Sigmoid colon (tissue), 7 donors: ENCODE data around the gene LGSN. TPM values are rescaled to one million over a fixed set of nuclear protein-coding genes. Genes with fewer than 3 reads are reported as not detected.

Source experiments
- DNase-seq: peaks from one replicate; pipeline ENCODE4 v3.0.0-alpha.2; 2019
- H3K27ac ChIP-seq, 4 donors: fragments of 200-600 bp; sonication (generic); one replicate each; pipeline ENCODE4 v1.5.1; 2016 to 2019; ENCODE audit warnings: mild to moderate bottlenecking in 1 of 4
- H3K27me3 ChIP-seq, 3 donors: fragments of 200-600 bp; sonication (generic); one replicate each; pipeline ENCODE4 v1.5.1; 2019; ENCODE audit warnings: mild to moderate bottlenecking in 1 of 3
- H3K36me3 ChIP-seq, 4 donors: fragments of 200-600 bp; sonication (generic); one replicate each; pipeline ENCODE4 v1.5.1; 2016 to 2019
- H3K4me1 ChIP-seq, 4 donors: fragments of 200-600 bp; sonication (generic); one replicate each; pipeline ENCODE4 v1.5.1; 2017 to 2019
- H3K4me3 ChIP-seq, 4 donors: fragments of 200-600 bp; sonication (generic); one replicate each; pipeline ENCODE4 v1.5.1; 2017 to 2019; ENCODE audit warnings: mild to moderate bottlenecking in 2 of 4, moderate library complexity in 1 of 4
- H3K9me3 ChIP-seq, 4 donors: fragments of 200-600 bp in 3 of 4; sonication (generic) in 3 of 4; one replicate each; pipeline versions ENCODE4 v1.5.1 to v1.6.1; 2013 to 2019
- EP300 ChIP-seq, 4 donors: sonication (generic); formaldehyde crosslinking; IDR thresholded peaks; one replicate each; pipeline ENCODE4 v1.6.1; 2017; ENCODE audit warnings: antibody characterized with exemption in 4 of 4
- POLR2A ChIP-seq, 2 donors: fragments of 450-650 bp; IDR thresholded peaks; one replicate each; pipeline ENCODE4 v1.6.1; 2016; ENCODE audit warnings: antibody characterized with exemption in 2 of 2, mild to moderate bottlenecking in 2 of 2, moderate library complexity in 2 of 2
- POLR2AphosphoS5 ChIP-seq, 4 donors: sonication (generic); formaldehyde crosslinking; IDR thresholded peaks; one replicate each; pipeline ENCODE4 v1.6.1; 2017; ENCODE audit warnings: antibody characterized with exemption in 4 of 4
- WGBS, 2 donors: extraction: QIAGEN DNeasy Blood & Tissue Kit; methylation state at CpG; one replicate each; pipeline ENCODE4 v1.1.7; 2013; 5-methylcytosine and 5-hydroxymethylcytosine counted together
- intact Hi-C: fragments of 100-400 bp; cut with DNase I; formaldehyde crosslinking; loops from one replicate; pipeline ENCODE4 v1.15.1; 2023
- polyA plus RNA-seq, 3 donors: library from polyadenylated mRNA; stranded (reverse); fragments of 200-250 nt; gene quantifications; one replicate each; pipeline ENCODE4 v1.2.3, GENCODE V29; 2013
- total RNA-seq, 4 donors: library from RNA; depleted of rRNA; stranded (reverse); fragments of >200 nt; gene quantifications; one replicate each; pipeline ENCODE4 v1.1.0, GENCODE V29; 2016
- TF ChIP-seq, protein P1 (sequence below), 4 experiments: fragments of 450-650 bp in 3 of 4; fragments of 200-600 bp in 1 of 4; IDR thresholded peaks; one replicate each; pipeline ENCODE4 v1.5.1; 2016 to 2019; ENCODE audit warnings: antibody characterized with exemption in 4 of 4, mild to moderate bottlenecking in 3 of 4, moderate library complexity in 2 of 4
- donor health status: healthy with polysubstance abuse.
- donor health status: Bipolar disorder and iron deficiency.
- donor health status: healthy.

The LGSN gene
- total and polyA plus RNA-seq, 7 donors: 0.12 TPM; not detected in 6

DNA sequence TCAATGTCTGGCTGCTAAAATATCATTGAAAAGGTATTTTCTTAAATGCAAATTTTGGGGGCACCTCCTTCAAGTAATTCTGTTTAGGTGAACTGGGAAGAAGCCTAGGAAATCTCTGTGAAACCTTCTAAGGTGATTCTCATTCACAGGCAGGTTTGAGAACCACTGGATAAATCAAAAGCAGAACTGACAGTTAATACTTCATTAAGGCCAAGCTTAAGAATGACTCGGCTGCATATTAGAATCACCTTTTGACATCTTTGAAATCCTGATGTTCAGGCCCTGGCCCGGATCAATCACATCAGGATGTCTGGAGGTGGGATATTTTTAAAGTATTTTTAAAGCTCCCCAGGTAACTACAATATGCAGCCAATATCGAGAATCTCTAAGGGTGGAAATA, 58.0 kb downstream of the LGSN start:
- Histone ChIP-seq H3K27ac (no peak overlapping the region), H3K4me1 (no peaks in the 10 kb centered on the region), H3K9me3 (no peaks in the 10 kb centered on the region), H3K27me3 (no peaks in the 10 kb centered on the region), H3K4me3 (no peak overlapping the region), H3K36me3 (no peaks in the 10 kb centered on the region)
- WGBS, 2 donors: 72 to 73% methylated on average over 3 of the region's 3 CpGs
- intact Hi-C loops: no loop called here
- no peak for TF ChIP-seq POLR2A (IDR thresholded peaks at IDR 0.05)
- no peak for TF ChIP-seq EP300 (IDR thresholded peaks at IDR 0.05)
- no peak for TF ChIP-seq POLR2AphosphoS5 (IDR thresholded peaks at IDR 0.05)
- TF ChIP-seq, protein P1, sequence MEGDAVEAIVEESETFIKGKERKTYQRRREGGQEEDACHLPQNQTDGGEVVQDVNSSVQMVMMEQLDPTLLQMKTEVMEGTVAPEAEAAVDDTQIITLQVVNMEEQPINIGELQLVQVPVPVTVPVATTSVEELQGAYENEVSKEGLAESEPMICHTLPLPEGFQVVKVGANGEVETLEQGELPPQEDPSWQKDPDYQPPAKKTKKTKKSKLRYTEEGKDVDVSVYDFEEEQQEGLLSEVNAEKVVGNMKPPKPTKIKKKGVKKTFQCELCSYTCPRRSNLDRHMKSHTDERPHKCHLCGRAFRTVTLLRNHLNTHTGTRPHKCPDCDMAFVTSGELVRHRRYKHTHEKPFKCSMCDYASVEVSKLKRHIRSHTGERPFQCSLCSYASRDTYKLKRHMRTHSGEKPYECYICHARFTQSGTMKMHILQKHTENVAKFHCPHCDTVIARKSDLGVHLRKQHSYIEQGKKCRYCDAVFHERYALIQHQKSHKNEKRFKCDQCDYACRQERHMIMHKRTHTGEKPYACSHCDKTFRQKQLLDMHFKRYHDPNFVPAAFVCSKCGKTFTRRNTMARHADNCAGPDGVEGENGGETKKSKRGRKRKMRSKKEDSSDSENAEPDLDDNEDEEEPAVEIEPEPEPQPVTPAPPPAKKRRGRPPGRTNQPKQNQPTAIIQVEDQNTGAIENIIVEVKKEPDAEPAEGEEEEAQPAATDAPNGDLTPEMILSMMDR (IDR thresholded peaks at IDR 0.05): no peak
- no peak for DNase-seq

DNA sequence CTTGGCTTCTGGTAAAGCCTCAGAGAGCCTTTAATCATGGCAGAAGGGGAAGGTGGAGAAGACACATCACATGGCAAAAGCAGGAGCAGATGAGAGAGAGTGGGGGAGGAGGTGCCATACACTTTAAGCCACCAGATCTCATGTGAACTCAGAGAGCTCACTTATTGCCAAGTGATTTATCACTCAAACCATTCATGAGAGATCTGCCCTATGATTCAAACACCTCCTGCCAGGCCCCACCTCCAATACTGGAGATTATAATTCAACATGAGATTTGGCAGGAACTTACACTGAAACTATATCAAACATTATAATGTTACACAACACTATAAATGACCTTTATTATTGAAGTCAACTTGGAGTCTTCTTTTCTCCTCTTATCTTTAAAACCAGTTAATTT, 60.6 kb downstream of the LGSN start:
- H3K36me3 ChIP-seq: no peaks in the 10 kb centered on the region
- H3K27ac ChIP-seq: no peak overlapping the region
- H3K4me1 ChIP-seq: no peaks in the 10 kb centered on the region
- H3K27me3 ChIP-seq: no peaks in the 10 kb centered on the region
- no peak for DNase-seq
- intact Hi-C loops: no loop called here
- no peaks in the 10 kb centered on the region for H3K9me3 ChIP-seq
- TF ChIP-seq EP300 (IDR thresholded peaks at IDR 0.05): no peak
- TF ChIP-seq, protein P1 (IDR thresholded peaks at IDR 0.05): no peak
- TF ChIP-seq POLR2AphosphoS5 (IDR thresholded peaks at IDR 0.05): no peak
- TF ChIP-seq POLR2A (IDR thresholded peaks at IDR 0.05): no peak
- no peak overlapping the region for H3K4me3 ChIP-seq

DNA sequence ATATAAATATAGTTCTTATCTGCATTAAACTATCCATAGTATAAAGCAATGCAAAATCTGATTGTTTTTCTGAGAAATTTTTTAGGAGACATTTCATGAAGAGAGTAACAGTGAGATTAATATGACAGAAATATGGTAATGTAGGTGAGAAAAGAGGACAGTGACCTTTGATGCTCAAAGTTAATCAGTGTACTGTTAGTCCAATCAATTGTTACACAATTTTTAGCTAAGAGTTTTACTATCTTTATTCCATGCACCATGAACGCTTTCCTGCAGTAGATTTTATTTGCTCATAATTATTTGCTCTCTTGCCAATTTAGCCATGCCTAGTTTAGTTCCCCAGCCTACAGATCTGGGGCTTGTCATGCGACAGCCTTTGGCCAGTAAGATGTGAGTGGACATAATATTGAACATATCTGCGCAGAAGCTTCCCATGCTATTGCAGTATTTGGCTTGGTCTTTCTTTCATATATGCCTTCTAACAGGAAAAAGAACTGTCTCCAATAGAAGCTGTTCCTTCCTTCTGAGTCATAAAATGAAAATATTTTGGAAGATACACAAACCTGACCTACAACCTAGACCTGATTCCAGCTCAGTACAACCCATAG, 69.8 kb downstream of the LGSN start:
- H3K36me3 ChIP-seq: no peaks in the 10 kb centered on the region
- H3K27me3 ChIP-seq: no peaks in the 10 kb centered on the region
- H3K4me3 ChIP-seq: no peak overlapping the region
- WGBS, 2 donors: 61 to 81% methylated on average over 3 of the region's 3 CpGs
- DNase-seq: no peak
- no peaks in the 10 kb centered on the region for H3K9me3 ChIP-seq
- TF ChIP-seq POLR2A (IDR thresholded peaks at IDR 0.05) (no peak), EP300 (IDR thresholded peaks at IDR 0.05) (no peak), POLR2AphosphoS5 (IDR thresholded peaks at IDR 0.05) (no peak)
- TF ChIP-seq, protein P1 (IDR thresholded peaks at IDR 0.05): no peak
- H3K4me1 ChIP-seq: no peaks in the 10 kb centered on the region
- H3K27ac ChIP-seq: no peak overlapping the region
- intact Hi-C loops: no loop called here

DNA sequence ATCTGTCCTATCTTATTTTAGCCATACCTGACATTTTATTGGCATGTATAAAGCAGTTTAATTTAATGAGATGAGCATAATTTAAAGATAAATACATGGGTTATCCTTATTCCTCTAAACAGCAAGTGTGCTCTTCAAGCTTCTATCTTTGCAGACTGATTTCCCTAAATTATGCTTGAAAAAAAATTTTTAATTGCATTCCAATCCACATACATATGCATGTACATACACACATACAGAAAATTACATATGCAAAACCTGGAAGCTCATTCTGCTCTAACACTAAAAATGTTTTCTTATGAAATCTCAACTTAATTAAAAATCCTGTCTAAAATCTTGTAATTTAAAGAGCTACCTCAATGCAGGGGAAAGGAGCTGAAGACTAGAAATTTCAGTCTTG, 73.2 kb downstream of the LGSN start:
- no peaks in the 10 kb centered on the region for H3K27me3 ChIP-seq
- H3K4me1 ChIP-seq: no peaks in the 10 kb centered on the region
- no peak overlapping the region for H3K4me3 ChIP-seq
- intact Hi-C loops: no loop called here
- H3K27ac ChIP-seq: no peak overlapping the region
- no peaks in the 10 kb centered on the region for H3K9me3 ChIP-seq
- H3K36me3 ChIP-seq: no peaks in the 10 kb centered on the region
- TF ChIP-seq POLR2AphosphoS5 (IDR thresholded peaks at IDR 0.05) (no peak), POLR2A (IDR thresholded peaks at IDR 0.05) (no peak), EP300 (IDR thresholded peaks at IDR 0.05) (no peak)
- TF ChIP-seq, protein P1 (IDR thresholded peaks at IDR 0.05): no peak
- DNase-seq: no peak

DNA sequence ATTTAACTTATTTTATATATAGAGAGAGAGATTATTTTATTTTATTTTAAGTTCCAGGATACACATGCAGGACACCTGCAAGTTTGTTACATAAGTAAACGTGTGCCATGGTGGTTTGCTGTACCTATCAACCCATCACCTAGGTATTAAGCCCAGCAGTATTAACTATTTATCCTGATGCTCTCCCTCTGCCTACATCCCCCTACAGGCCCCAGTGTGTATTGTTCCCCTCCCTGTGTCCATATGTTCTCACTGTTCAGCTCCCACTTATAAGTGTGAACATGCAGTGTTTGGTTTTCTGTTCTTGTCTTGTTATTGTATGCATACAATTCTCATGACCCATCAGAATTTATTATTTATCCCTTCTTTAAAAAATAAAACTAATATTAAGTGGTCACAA, 73.9 kb downstream of the LGSN start:
- H3K27me3 ChIP-seq: no peaks in the 10 kb centered on the region
- TF ChIP-seq POLR2AphosphoS5 (IDR thresholded peaks at IDR 0.05): no peak
- TF ChIP-seq, protein P1 (IDR thresholded peaks at IDR 0.05): no peak
- no peak for TF ChIP-seq EP300 (IDR thresholded peaks at IDR 0.05)
- no peaks in the 10 kb centered on the region for H3K4me1 ChIP-seq
- no peak for DNase-seq
- WGBS, 2 donors: 82 to 86% methylated on average over 1 of the region's 1 CpG
- no peaks in the 10 kb centered on the region for H3K36me3 ChIP-seq
- intact Hi-C loops: no loop called here
- no peak overlapping the region for H3K4me3 ChIP-seq
- no peak overlapping the region for H3K27ac ChIP-seq
- H3K9me3 ChIP-seq: no peaks in the 10 kb centered on the region
